Activated CD8-positive, alpha-beta memory T cell treated with anti-CD3 and anti-CD28 coated beads for 4 hours (primary cell): ENCODE results near the gene L3MBTL4.
"Not testable (repeated sequence)": the region's sequence is repeated elsewhere in the genome, so short reads cannot be mapped to it uniquely, and the experiment has no call there.

Source experiments
- DNase-seq, 2 donors: peaks; one replicate each; pipeline ENCODE4 v3.0.0-alpha.2; 2020; ENCODE audit warnings: low read depth in 2 of 2

L3MBTL4 gene

GRCh38 chr18:6111726-6112125, 303.0 kb downstream of the L3MBTL4 start:
- no peak for DNase-seq

- no peak for DNase-seq
Observed at GRCh38 chr18:6109743-6110142, 305.0 kb downstream of the L3MBTL4 start.

- DNase-seq = no peak
Observed at GRCh38 chr18:6107794-6108193, 306.9 kb downstream of the L3MBTL4 start.

- no peak for DNase-seq
Observed at GRCh38 chr18:6106091-6106685, 308.5 kb downstream of the L3MBTL4 start.

GRCh38 chr18:6103741-6104140, 311.0 kb downstream of the L3MBTL4 start:
- DNase-seq = no peak

GRCh38 chr18:6096730-6097129, 318.0 kb downstream of the L3MBTL4 start:
- DNase-seq = no peak

- no peak for DNase-seq
Observed at GRCh38 chr18:6088432-6088831, 326.3 kb downstream of the L3MBTL4 start.

GRCh38 chr18:6086731-6087130, 328.0 kb downstream of the L3MBTL4 start:
- DNase-seq = no peak

- no peak for DNase-seq
Observed at GRCh38 chr18:6079406-6079805, 335.3 kb downstream of the L3MBTL4 start.

- DNase-seq = no peak
Observed at GRCh38 chr18:6078877-6079276, 335.8 kb downstream of the L3MBTL4 start.

- not testable (repeated sequence) for DNase-seq
Observed at GRCh38 chr18:6072423-6072822, 342.3 kb downstream of the L3MBTL4 start.

GRCh38 chr18:6069539-6069938, 345.2 kb downstream of the L3MBTL4 start:
- no peak for DNase-seq

GRCh38 chr18:6069103-6069502, 345.6 kb downstream of the L3MBTL4 start:
- DNase-seq = no peak

- DNase-seq = no peak
Observed at GRCh38 chr18:6060149-6060548, 354.6 kb downstream of the L3MBTL4 start.

- DNase-seq = no peak
Observed at GRCh38 chr18:6059551-6059950, 355.2 kb downstream of the L3MBTL4 start.

- DNase-seq = no peak
Observed at GRCh38 chr18:6058941-6059340, 355.8 kb downstream of the L3MBTL4 start.

- DNase-seq = no peak
Observed at GRCh38 chr18:6057604-6058003, 357.1 kb downstream of the L3MBTL4 start.

GRCh38 chr18:6056171-6056910, 358.4 kb downstream of the L3MBTL4 start:
- no peak for DNase-seq

- no peak for DNase-seq
Observed at GRCh38 chr18:6055711-6056110, 359.0 kb downstream of the L3MBTL4 start.

- DNase-seq = no peak
Observed at GRCh38 chr18:6054256-6054842, 360.4 kb downstream of the L3MBTL4 start.

GRCh38 chr18:6052449-6052913, 362.2 kb downstream of the L3MBTL4 start:
- no peak for DNase-seq

- not testable (repeated sequence) for DNase-seq
Observed at GRCh38 chr18:6047596-6047995, 367.1 kb downstream of the L3MBTL4 start.

- DNase-seq = no peak
Observed at GRCh38 chr18:6044773-6045172, 369.9 kb downstream of the L3MBTL4 start.
